ENCODE measurements around the gene GXYLT2. TPM values are rescaled to one million over a fixed set of nuclear protein-coding genes. Genes with fewer than 3 reads are reported as not detected.

Gene GXYLT2
- polyA plus RNA-seq, 1 experiment, result 5.7 TPM

DNA sequence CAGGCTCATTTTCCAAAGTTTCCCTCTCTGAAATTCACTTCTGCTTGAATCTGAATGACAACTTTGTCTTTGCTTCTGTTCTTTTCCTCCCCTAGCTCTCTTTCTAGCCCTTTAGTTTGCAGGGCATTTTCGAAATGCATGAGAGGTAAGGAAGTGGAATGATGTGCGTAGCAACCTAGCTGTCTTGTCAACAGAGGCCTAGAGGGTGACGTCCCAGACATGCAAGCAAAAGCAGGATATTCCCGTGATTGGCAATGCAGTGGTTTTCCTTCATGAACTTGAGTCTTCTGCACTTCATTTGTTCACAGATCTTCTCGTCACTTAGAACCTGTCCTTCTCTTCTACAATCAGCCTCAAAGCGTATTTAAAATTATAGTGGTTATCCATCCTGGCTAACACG, 56.9 kb downstream of the GXYLT2 start:
- no peak overlapping the region for H3K4me3 ChIP-seq (ENCODE audit: low read depth, low read length)
- ChIA-PET POLR2A (no interaction called here), CTCF (interaction anchor here (1.0 to 1.2 kb wide), 3 partner anchors 12 to 140 kb away, joined by 3 to 4 read pairs (median 3); no protein-coding TSS in a partner anchor)
- H3K36me3 ChIP-seq (ENCODE audit: control insufficient read depth, insufficient read depth, low read length), result no peaks in the 10 kb centered on the region
- TF ChIP-seq, protein P1, sequence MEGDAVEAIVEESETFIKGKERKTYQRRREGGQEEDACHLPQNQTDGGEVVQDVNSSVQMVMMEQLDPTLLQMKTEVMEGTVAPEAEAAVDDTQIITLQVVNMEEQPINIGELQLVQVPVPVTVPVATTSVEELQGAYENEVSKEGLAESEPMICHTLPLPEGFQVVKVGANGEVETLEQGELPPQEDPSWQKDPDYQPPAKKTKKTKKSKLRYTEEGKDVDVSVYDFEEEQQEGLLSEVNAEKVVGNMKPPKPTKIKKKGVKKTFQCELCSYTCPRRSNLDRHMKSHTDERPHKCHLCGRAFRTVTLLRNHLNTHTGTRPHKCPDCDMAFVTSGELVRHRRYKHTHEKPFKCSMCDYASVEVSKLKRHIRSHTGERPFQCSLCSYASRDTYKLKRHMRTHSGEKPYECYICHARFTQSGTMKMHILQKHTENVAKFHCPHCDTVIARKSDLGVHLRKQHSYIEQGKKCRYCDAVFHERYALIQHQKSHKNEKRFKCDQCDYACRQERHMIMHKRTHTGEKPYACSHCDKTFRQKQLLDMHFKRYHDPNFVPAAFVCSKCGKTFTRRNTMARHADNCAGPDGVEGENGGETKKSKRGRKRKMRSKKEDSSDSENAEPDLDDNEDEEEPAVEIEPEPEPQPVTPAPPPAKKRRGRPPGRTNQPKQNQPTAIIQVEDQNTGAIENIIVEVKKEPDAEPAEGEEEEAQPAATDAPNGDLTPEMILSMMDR (IDR thresholded peaks at IDR 0.05; ENCODE audit: insufficient read depth, low read depth, low read length), result no peak
- DNase-seq (ENCODE audit: low read depth), result no peak
- H3K27me3 ChIP-seq (ENCODE audit: control insufficient read depth, insufficient read depth, low read length), result no peaks in the 10 kb centered on the region

DNA sequence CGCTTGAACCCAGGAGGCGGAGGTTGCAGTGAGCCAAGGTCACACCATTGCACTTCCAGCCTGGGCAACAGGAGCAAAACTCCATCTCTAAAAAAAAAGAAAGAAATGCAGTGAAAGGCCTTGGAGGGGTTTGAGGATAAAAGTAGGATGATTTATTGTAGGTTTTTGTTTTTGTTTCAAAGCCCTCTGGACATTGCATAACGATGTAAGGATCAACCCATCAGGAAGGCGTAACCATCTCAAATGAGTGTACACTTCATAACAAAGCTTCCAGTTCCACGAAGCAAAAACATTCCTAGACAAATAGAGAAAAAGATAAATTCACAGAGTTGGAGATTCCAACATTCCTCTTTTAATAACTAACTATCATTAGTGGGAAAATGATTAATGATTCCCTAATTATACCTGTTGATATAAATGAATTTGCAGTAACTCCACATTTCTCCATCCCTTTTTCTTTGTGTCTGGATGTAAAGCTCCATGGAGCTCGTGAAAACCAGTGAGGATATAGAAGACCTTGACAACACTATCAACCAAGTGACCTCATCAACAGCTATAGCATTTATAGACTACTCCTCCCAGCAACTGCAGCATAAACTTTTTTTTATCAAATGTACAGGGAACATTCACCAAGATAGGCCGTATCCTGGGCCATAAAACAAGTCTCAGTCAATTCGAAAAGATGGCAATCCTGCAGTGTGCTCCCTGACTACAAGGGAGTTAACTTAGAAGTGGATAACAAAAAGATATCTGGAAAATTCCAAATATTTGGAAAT, 60.1 kb downstream of the GXYLT2 start:
- ChIA-PET CTCF (interaction anchor here (0.6 to 2.1 kb wide), 4 partner anchors 10 to 109 kb away, joined by 3 to 6 read pairs (median 4); no protein-coding TSS in a partner anchor), POLR2A (no interaction called here)
- TF ChIP-seq, protein P1 (IDR thresholded peaks at IDR 0.05; ENCODE audit: insufficient read depth, low read depth, low read length), result no peak
- DNase-seq (ENCODE audit: low read depth), result no peak
- Histone ChIP-seq H3K36me3 (ENCODE audit: control insufficient read depth, insufficient read depth, low read length) (no peaks in the 10 kb centered on the region), H3K4me3 (ENCODE audit: low read depth, low read length) (no peak overlapping the region), H3K27me3 (ENCODE audit: control insufficient read depth, insufficient read depth, low read length) (no peaks in the 10 kb centered on the region)

DNA sequence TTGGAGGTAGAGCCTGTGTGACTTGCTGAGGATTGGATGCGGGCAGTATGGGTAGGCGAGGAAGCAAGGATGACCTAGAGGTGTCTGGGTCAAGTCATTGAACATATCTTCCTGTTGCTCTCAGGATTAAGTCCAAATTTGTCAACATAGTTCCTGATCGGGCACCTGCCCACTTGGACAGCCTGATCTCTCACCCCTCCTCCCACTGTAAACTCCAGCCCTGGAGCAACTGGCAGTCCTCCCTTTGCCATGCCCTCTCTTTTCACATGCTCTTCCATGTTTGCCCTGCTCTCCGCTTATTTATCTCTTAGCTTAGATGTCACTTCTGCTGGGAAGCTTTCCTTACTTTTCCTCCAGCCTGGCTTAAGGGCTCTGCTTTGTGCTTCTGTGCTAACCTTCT, 61.2 kb downstream of the GXYLT2 start:
- ChIA-PET POLR2A (no interaction called here), CTCF (no interaction called here)
- H3K4me3 ChIP-seq (ENCODE audit: low read depth, low read length), result no peak overlapping the region
- no peaks in the 10 kb centered on the region for H3K27me3 ChIP-seq (ENCODE audit: control insufficient read depth, insufficient read depth, low read length)
- no peak for DNase-seq (ENCODE audit: low read depth)
- H3K36me3 ChIP-seq (ENCODE audit: control insufficient read depth, insufficient read depth, low read length), result no peaks in the 10 kb centered on the region
- TF ChIP-seq, protein P1 (IDR thresholded peaks at IDR 0.05; ENCODE audit: insufficient read depth, low read depth, low read length), result no peak

DNA sequence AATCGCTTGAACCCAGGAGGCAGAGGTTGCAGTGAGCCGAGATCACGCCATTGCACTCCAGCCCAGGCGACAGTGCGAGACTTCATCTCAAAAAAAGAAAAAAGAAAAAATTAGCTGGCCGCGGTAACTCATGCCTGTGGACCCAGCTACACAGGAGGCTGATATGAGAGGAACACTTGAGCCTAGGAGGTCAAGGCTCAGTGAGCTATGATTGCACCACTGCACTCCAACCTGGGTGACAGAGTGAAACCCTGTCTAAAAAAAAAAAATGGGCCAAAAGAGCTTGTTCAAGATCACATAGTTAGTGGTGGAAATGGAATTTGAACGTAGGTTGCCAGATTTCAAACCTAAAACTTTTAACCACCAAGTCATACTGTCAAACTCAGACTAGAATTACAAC, 62.5 kb downstream of the GXYLT2 start:
- no peak for DNase-seq (ENCODE audit: low read depth)
- Histone ChIP-seq H3K36me3 (ENCODE audit: control insufficient read depth, insufficient read depth, low read length) (no peaks in the 10 kb centered on the region), H3K27me3 (ENCODE audit: control insufficient read depth, insufficient read depth, low read length) (no peaks in the 10 kb centered on the region), H3K4me3 (ENCODE audit: low read depth, low read length) (no peak overlapping the region)
- TF ChIP-seq, protein P1 (IDR thresholded peaks at IDR 0.05; ENCODE audit: insufficient read depth, low read depth, low read length), result no peak
- ChIA-PET CTCF (interaction anchor here (0.6 kb wide), 1 partner anchor 16 kb away, joined by 3 read pairs; no protein-coding TSS in a partner anchor), POLR2A (interaction anchor here (0.6 kb wide), 1 partner anchor 89 kb away, joined by 3 read pairs; no protein-coding TSS in a partner anchor)

DNA sequence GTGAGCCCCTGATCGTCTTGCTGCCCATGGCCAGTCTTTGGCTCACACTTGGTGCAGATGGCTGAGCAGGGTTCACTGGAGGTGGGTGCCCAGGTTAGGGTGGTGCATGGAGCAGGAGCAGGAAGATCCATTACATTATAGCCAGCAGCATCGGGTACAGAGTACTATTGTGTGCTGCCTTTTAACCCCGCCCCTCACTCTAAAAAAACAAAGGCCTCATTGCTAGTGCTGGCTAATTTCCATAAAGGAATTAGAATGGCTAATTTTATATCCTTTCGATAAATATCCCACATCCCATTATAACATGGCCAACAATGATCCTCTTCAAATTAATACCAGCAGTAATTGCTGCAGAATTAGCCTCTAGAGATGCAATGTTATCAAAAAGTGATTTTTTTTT, 63.0 kb downstream of the GXYLT2 start:
- Histone ChIP-seq H3K27me3 (ENCODE audit: control insufficient read depth, insufficient read depth, low read length) (no peaks in the 10 kb centered on the region), H3K4me3 (ENCODE audit: low read depth, low read length) (no peak overlapping the region), H3K36me3 (ENCODE audit: control insufficient read depth, insufficient read depth, low read length) (no peaks in the 10 kb centered on the region)
- POLR2A ChIA-PET, result interaction anchor here (0.6 kb wide), 1 partner anchor 88 kb away, joined by 3 read pairs; no protein-coding TSS in a partner anchor
- TF ChIP-seq, protein P1 (IDR thresholded peaks at IDR 0.05; ENCODE audit: insufficient read depth, low read depth, low read length), result no peak
- CTCF ChIA-PET, result no interaction called here
- no peak for DNase-seq (ENCODE audit: low read depth)

All from BJ (cell line).